ENCODE measurements around the gene DNAJC18.

The DNAJC18 gene

GRCh38 chr5:139474890-139475791, 35.8 kb upstream of the DNAJC18 start:
- Histone ChIP-seq H3K4me3 (ENCODE audit: low read depth in 1 of 2, low read length in 2 of 2) (no peak overlapping the region), H3K4me1 (ENCODE audit: control insufficient read depth in 1 of 2, insufficient read depth in 2 of 2, low read length in 2 of 2) (peaks cover 6 to 22% of the 10 kb centered on the region in 2 donors), H3K9me3 (ENCODE audit: control insufficient read depth in 1 of 2, low read length in 2 of 2) (no peaks in the 10 kb centered on the region), H3K27ac (ENCODE audit: low read length) (no peak overlapping the region), H3K27me3 (ENCODE audit: low read depth, low read length) (no peaks in the 10 kb centered on the region), H3K36me3 (ENCODE audit: control insufficient read depth in 1 of 2, insufficient read depth in 2 of 2, low read length in 2 of 2) (peaks cover 0 to 25% of the 10 kb centered on the region in 2 donors)

GRCh38 chr5:139473565-139473964, 34.2 kb upstream of the DNAJC18 start:
- H3K36me3 ChIP-seq (ENCODE audit: control insufficient read depth in 1 of 2, insufficient read depth in 2 of 2, low read length in 2 of 2): peaks cover 0 to 25% of the 10 kb centered on the region in 2 donors
- H3K9me3 ChIP-seq (ENCODE audit: control insufficient read depth in 1 of 2, low read length in 2 of 2): no peaks in the 10 kb centered on the region
- H3K4me1 ChIP-seq (ENCODE audit: control insufficient read depth in 1 of 2, insufficient read depth in 2 of 2, low read length in 2 of 2): peaks cover 6 to 22% of the 10 kb centered on the region in 2 donors
- H3K4me3 ChIP-seq (ENCODE audit: low read depth in 1 of 2, low read length in 2 of 2): no peak overlapping the region
- H3K27me3 ChIP-seq (ENCODE audit: low read depth, low read length): no peaks in the 10 kb centered on the region
- peak overlapping the region; percentile 39 for H3K27ac ChIP-seq (ENCODE audit: low read length)

- Histone ChIP-seq H3K27ac (ENCODE audit: low read length) (peak overlapping the region; percentile 16), H3K4me3 (ENCODE audit: low read depth in 1 of 2, low read length in 2 of 2) (no peak overlapping the region), H3K27me3 (ENCODE audit: low read depth, low read length) (no peaks in the 10 kb centered on the region), H3K4me1 (ENCODE audit: control insufficient read depth in 1 of 2, insufficient read depth in 2 of 2, low read length in 2 of 2) (peaks cover 6 to 22% of the 10 kb centered on the region in 2 donors), H3K9me3 (ENCODE audit: control insufficient read depth in 1 of 2, low read length in 2 of 2) (no peaks in the 10 kb centered on the region), H3K36me3 (ENCODE audit: control insufficient read depth in 1 of 2, insufficient read depth in 2 of 2, low read length in 2 of 2) (peaks cover 0 to 24% of the 10 kb centered on the region in 2 donors)
Observed at GRCh38 chr5:139473105-139473504, 33.8 kb upstream of the DNAJC18 start.

GRCh38 chr5:139472386-139473030, 33.2 kb upstream of the DNAJC18 start:
- no peak overlapping the region for H3K4me3 ChIP-seq (ENCODE audit: low read depth in 1 of 2, low read length in 2 of 2)
- no peak overlapping the region for H3K27ac ChIP-seq (ENCODE audit: low read length)
- H3K36me3 ChIP-seq (ENCODE audit: control insufficient read depth in 1 of 2, insufficient read depth in 2 of 2, low read length in 2 of 2): peaks cover 0 to 18% of the 10 kb centered on the region in 2 donors
- no peaks in the 10 kb centered on the region for H3K27me3 ChIP-seq (ENCODE audit: low read depth, low read length)
- peaks cover 6 to 22% of the 10 kb centered on the region in 2 donors for H3K4me1 ChIP-seq (ENCODE audit: control insufficient read depth in 1 of 2, insufficient read depth in 2 of 2, low read length in 2 of 2)
- H3K9me3 ChIP-seq (ENCODE audit: control insufficient read depth in 1 of 2, low read length in 2 of 2): no peaks in the 10 kb centered on the region

- peaks cover 0 to 6% of the 10 kb centered on the region in 2 donors for H3K36me3 ChIP-seq (ENCODE audit: control insufficient read depth in 1 of 2, insufficient read depth in 2 of 2, low read length in 2 of 2)
- H3K9me3 ChIP-seq (ENCODE audit: control insufficient read depth in 1 of 2, low read length in 2 of 2): no peaks in the 10 kb centered on the region
- H3K4me1 ChIP-seq (ENCODE audit: control insufficient read depth in 1 of 2, insufficient read depth in 2 of 2, low read length in 2 of 2): peaks cover 6 to 22% of the 10 kb centered on the region in 2 donors
- peak within 1 kb of the TSS; percentile 51 for H3K27ac ChIP-seq (ENCODE audit: low read length)
- peak within 1 kb of the TSS in 1 of 2 donors; percentile 16 for H3K4me3 ChIP-seq (ENCODE audit: low read depth in 1 of 2, low read length in 2 of 2)
- H3K27me3 ChIP-seq (ENCODE audit: low read depth, low read length): no peaks in the 10 kb centered on the region
Observed at GRCh38 chr5:139470821-139471300, 31.5 kb upstream of the DNAJC18 start, which contains the start of gene SMIM33. TSS of gene SMIM33 (plus strand) at chr5:139471004. CDS start at chr5:139471122, 118 bp downstream.

GRCh38 chr5:139468421-139468931, 29.2 kb upstream of the DNAJC18 start:
- H3K27ac ChIP-seq (ENCODE audit: low read length): no peak overlapping the region
- H3K9me3 ChIP-seq (ENCODE audit: control insufficient read depth in 1 of 2, low read length in 2 of 2): no peaks in the 10 kb centered on the region
- no peak overlapping the region for H3K4me3 ChIP-seq (ENCODE audit: low read depth in 1 of 2, low read length in 2 of 2)
- peaks cover 0 to 7% of the 10 kb centered on the region in 2 donors for H3K4me1 ChIP-seq (ENCODE audit: control insufficient read depth in 1 of 2, insufficient read depth in 2 of 2, low read length in 2 of 2)
- no peaks in the 10 kb centered on the region for H3K36me3 ChIP-seq (ENCODE audit: control insufficient read depth in 1 of 2, insufficient read depth in 2 of 2, low read length in 2 of 2)
- H3K27me3 ChIP-seq (ENCODE audit: low read depth, low read length): no peaks in the 10 kb centered on the region

GRCh38 chr5:139462586-139463276, 23.4 kb upstream of the DNAJC18 start, which contains the start of gene ECSCR:
TSS of gene ECSCR (minus strand) at chr5:139462743. CDS start at chr5:139462670, 73 bp downstream.
- H3K4me3 ChIP-seq (ENCODE audit: low read depth in 1 of 2, low read length in 2 of 2): peak within 1 kb of the TSS; percentile 34 to 38
- no peaks in the 10 kb centered on the region for H3K27me3 ChIP-seq (ENCODE audit: low read depth, low read length)
- H3K4me1 ChIP-seq (ENCODE audit: control insufficient read depth in 1 of 2, insufficient read depth in 2 of 2, low read length in 2 of 2): peaks cover 0 to 5% of the 10 kb centered on the region in 2 donors
- H3K9me3 ChIP-seq (ENCODE audit: control insufficient read depth in 1 of 2, low read length in 2 of 2): no peaks in the 10 kb centered on the region
- H3K36me3 ChIP-seq (ENCODE audit: control insufficient read depth in 1 of 2, insufficient read depth in 2 of 2, low read length in 2 of 2): no peaks in the 10 kb centered on the region
- H3K27ac ChIP-seq (ENCODE audit: low read length): peak within 1 kb of the TSS; percentile 80

- H3K27me3 ChIP-seq (ENCODE audit: low read depth, low read length): no peaks in the 10 kb centered on the region
- H3K9me3 ChIP-seq (ENCODE audit: control insufficient read depth in 1 of 2, low read length in 2 of 2): no peaks in the 10 kb centered on the region
- peaks cover 0 to 5% of the 10 kb centered on the region in 2 donors for H3K4me1 ChIP-seq (ENCODE audit: control insufficient read depth in 1 of 2, insufficient read depth in 2 of 2, low read length in 2 of 2)
- peak overlapping the region; percentile 21 to 38 for H3K4me3 ChIP-seq (ENCODE audit: low read depth in 1 of 2, low read length in 2 of 2)
- no peaks in the 10 kb centered on the region for H3K36me3 ChIP-seq (ENCODE audit: control insufficient read depth in 1 of 2, insufficient read depth in 2 of 2, low read length in 2 of 2)
- peak overlapping the region; percentile 80 for H3K27ac ChIP-seq (ENCODE audit: low read length)
Observed at GRCh38 chr5:139461698-139462097, 22.4 kb upstream of the DNAJC18 start.

- Histone ChIP-seq H3K9me3 (ENCODE audit: control insufficient read depth in 1 of 2, low read length in 2 of 2) (no peaks in the 10 kb centered on the region), H3K27ac (ENCODE audit: low read length) (peak overlapping the region; percentile 5), H3K27me3 (ENCODE audit: low read depth, low read length) (no peaks in the 10 kb centered on the region), H3K4me1 (ENCODE audit: control insufficient read depth in 1 of 2, insufficient read depth in 2 of 2, low read length in 2 of 2) (peaks cover 0 to 5% of the 10 kb centered on the region in 2 donors), H3K36me3 (ENCODE audit: control insufficient read depth in 1 of 2, insufficient read depth in 2 of 2, low read length in 2 of 2) (no peaks in the 10 kb centered on the region), H3K4me3 (ENCODE audit: low read depth in 1 of 2, low read length in 2 of 2) (peak overlapping the region; percentile 21 to 38)
Observed at GRCh38 chr5:139461176-139461575, 21.9 kb upstream of the DNAJC18 start.

GRCh38 chr5:139460455-139460854, 21.1 kb upstream of the DNAJC18 start:
- Histone ChIP-seq H3K36me3 (ENCODE audit: control insufficient read depth in 1 of 2, insufficient read depth in 2 of 2, low read length in 2 of 2) (no peaks in the 10 kb centered on the region), H3K27me3 (ENCODE audit: low read depth, low read length) (no peaks in the 10 kb centered on the region), H3K4me3 (ENCODE audit: low read depth in 1 of 2, low read length in 2 of 2) (no peak overlapping the region), H3K27ac (ENCODE audit: low read length) (no peak overlapping the region), H3K9me3 (ENCODE audit: control insufficient read depth in 1 of 2, low read length in 2 of 2) (no peaks in the 10 kb centered on the region), H3K4me1 (ENCODE audit: control insufficient read depth in 1 of 2, insufficient read depth in 2 of 2, low read length in 2 of 2) (peaks cover 0 to 5% of the 10 kb centered on the region in 2 donors)

Data from muscle layer of duodenum (tissue), 2 donors.